H4 (cell line): Measurements from ENCODE around the gene CTSW. TPM values are rescaled to one million over a fixed set of nuclear protein-coding genes. Genes with fewer than 3 reads are reported as not detected.

ENCODE experiments used
- DNase-seq: peaks from one replicate; pipeline ENCODE4 v3.0.0-alpha.2; 2015; ENCODE audit warnings: low spot score
- total RNA-seq: library from RNA; depleted of rRNA; stranded (reverse); fragments of >200 nt; shearing (Covaris generic); gene quantifications from 2 replicates; pipeline ENCODE4 v1.2.3, GENCODE V29; 2014

Gene CTSW
- total RNA-seq, 1 experiment from 2014 or later, result not detected

DNA sequence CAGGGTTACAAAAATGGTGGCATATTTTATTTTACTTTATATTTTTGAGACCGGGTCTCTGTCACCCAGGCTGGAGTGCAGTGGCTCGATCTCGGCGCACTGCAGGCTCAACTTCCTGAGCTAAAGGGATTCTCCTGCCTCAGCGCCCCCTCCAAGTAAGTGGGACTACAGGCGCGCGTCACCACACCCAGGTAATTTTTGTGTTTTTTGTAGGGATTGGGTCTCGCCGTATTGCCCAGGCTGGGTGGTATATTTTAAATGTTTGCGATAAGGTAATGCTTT, 21.2 kb downstream of the CTSW start:
- DNase-seq, result no peak

GRCh38 chr11:65903068-65903481, 23.4 kb downstream of the CTSW start:
- DNase-seq, result peak; percentile 90

GRCh38 chr11:65903715-65904114, 24.1 kb downstream of the CTSW start:
- DNase-seq, result no peak

DNA sequence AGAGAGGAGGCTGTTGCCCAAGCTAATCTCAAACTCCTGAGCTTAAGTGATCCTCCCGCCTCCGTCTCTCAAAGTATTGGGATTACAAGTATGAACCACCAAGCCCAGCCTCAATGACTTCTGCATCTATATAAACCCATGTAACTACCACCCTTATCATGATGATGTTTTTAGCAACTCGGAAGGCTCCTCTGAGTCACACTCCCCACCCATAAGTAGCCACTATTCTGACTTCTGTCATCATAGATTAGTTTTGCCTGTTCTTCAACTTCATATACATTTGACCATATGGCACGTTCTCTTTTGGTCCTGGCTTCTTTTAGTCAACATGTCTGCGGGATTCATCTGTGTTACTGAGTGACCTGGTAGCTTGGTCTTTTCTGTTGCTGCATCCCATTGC, 27.0 kb downstream of the CTSW start:
- DNase-seq, result no peak

DNA sequence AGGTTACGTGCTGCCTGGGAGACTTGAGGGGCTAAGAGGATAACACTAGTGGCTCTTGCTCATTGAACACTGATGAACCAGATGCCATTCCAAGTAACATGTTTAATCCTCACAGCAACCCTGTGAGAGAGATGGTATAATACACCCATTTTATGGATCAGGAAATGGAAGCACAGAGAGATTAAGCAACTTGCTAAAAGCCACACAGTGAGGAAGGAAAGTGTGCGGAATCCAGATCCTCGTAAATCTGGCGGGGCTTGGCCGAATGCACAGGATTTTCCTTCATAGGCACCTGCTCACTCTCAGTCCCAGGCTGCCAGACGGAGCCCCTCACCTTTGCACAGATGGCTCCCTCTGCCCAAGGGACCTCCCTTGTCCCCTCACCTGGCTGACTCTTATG, 28.2 kb downstream of the CTSW start:
- DNase-seq, result no peak

DNA sequence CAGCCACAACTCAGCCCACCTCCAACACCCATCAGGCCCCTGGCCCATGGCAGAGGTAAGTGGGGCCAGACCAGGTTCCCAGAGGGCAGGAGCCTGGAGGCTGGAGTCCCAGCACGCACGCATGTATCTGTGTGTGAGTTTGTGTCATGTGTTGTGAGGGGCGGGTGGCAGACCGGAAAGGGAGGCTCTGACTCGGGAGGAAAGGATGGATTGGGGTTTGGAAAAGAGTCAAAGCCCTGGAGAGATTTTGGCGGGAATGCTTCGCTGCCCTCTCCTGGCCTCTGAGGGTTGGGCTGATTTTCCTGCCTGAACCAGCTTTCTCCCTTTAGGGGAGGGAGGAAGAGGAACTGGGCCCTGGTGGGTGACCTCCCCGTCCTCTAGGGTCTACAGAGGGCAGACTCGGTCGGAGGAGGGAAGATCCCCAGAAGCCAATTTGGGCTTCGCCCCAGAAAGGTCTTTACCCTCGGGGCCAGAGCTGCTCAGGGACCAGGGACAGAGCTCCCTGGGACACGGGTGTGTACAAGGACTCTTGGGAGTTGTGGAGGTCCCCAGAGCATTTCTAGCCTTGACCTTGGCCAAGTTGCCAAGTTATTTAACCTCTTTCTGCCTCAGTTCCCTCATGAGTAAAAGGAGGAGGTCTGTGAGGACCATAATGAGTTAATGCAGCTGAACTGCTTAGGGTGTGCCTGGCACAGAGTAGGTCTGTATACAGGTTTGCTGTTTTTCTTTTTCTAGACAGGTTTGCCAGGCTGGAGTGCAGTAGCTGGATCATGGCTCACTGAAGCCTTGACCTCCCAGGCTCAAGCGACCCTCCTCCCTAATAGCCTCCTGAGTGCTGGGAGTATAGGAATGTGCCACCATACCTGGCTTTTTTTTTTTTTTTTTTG, 32.3 kb downstream of the CTSW start:
- DNase-seq, result peak; percentile 91

DNA sequence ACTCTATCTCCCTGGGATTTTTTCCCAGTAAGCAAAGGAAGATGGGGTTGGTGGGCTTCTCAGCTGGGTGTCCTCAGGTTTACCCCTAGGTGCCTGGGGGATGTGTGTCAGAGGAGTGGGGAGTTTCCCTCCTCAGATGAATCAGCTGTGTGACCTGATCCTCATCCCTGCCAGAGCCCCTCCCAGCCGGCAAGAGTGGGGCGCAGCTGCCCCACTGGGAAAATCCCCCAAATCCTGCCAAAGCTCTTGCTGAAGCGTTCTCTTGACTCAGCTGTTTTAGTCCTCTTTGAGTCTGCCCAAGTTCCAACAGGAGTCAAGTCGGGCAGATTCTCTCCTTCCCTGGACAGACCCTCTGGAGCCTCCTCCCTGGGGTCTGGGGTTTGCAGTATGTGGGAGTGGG, 33.2 kb downstream of the CTSW start:
- DNase-seq, result no peak

GRCh38 chr11:65915101-65915820, 35.6 kb downstream of the CTSW start:
- no peak for DNase-seq

DNA sequence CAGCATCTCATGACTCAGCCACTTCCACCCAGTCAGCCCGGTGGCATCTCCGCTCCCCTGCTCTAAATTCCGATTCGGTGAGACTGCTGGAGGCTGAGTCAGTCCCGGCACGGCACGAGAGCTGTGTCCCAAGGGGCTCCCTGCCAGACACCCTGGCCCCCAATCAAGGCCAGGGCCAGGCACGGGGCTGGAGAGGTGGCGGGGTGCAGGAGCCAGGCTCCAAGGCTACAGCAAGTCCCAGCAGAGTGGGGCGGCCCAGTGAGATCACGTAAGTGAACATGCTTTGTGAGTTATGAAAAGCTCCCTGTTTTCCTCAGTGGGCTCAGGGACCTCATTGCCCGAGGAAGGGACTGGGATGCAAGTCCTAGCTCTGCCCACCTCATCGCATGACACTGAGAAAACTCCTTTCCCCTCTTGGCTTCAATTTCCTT, 36.2 kb downstream of the CTSW start:
- DNase-seq, result peak; percentile 96

DNA sequence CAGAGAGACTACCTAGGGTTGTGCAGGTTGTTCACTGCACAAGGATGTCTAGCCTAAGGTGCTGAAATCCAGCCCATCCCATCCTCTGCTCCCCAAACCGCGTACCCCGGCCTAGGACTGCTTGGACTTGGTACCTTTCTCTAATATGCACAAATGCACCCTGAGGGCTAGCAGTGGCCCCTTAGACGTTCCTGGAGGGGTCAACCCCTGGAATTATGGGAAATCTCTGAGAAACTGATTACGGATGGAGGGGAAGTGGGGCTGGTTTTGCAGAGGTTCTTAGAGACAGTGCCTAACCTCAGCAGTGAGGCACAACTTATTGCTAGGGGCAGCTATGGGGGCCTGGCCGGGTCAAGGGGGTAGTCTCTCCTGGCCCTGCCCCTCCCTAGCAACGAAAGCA, 36.8 kb downstream of the CTSW start:
- no peak for DNase-seq

GRCh38 chr11:65917077-65917433, 37.4 kb downstream of the CTSW start:
- DNase-seq, result no peak

GRCh38 chr11:65917434-65918210, 38.0 kb downstream of the CTSW start:
- DNase-seq, result no peak

DNA sequence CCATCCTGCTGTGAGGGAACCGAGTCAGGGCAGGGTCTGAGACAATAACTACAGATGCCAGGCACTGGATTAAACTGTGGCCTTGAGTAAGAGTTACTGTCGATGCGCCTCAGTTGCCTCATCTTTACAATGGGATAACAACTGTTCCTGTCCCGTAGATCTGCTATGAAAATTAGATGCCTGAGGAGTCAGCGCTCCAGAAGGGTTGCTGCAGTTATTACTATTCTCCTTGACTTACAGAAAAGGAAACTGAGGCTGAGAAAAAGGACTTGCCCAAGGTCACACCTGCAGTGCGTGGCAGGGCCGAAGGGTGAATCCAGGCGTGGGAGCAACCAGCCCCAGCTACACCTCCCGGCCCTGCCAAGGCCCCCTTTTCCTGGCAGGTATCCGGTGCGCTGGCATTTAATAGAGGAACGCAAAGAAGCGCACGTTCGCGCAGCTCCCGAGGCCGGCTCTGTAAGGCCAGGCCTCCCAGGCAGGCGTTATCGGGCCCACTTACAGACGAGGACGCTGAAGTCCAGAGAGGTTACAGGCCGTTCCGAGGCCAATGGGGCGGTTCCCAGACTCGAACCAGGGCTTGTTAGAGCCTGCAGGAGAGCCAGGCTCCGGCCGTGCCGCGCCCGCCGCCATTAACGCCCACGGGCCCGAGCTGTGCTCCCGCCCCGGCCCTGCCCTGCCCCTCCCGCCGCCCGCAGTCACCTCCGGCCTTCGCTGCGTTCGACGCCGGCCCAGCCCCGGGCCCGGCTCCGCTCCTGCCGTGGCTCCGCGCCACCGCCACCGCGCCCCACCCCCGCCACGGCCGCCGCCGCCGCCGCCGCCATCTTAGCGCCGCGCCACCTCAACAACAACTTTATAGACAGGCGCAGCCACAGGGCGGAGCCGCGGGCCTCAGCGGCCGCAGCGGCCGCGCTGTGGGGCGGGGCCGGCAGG, 38.8 kb downstream of the CTSW start, which contains the start of gene C11orf68:
Gene C11orf68, minus strand, starts transcription at position 852 of the 930 bp plus-strand sequence. Its CDS starts 31 bp downstream, at position 821.
- no peak for DNase-seq

DNA sequence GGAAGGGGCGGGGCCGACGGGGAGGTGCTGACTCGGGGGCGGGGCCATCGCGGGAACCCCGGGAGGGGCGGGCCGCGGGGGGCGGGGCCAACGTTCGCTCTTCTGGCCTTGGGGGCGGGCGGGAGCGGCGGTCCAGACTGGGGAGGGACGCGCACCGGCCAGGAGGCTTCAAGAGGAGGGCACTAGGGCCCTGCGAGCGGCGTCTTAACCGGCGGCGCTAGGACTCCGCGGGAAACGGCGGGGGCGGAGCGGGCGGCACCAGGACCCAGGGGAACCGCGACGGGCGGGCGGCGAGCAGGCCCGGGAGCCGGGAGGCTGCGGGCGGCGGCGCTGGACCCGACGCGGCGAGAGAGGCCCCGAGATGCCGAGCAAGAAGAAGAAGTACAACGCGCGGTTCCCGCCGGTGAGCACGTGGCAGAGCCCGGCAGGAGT, 39.5 kb downstream of the CTSW start, which contains the start of gene DRAP1:
Gene DRAP1, plus strand, starts transcription at position 286 of the 432 bp plus-strand sequence. Its CDS starts 76 bp downstream, at position 362.
- peak; percentile 95 for DNase-seq

DNA sequence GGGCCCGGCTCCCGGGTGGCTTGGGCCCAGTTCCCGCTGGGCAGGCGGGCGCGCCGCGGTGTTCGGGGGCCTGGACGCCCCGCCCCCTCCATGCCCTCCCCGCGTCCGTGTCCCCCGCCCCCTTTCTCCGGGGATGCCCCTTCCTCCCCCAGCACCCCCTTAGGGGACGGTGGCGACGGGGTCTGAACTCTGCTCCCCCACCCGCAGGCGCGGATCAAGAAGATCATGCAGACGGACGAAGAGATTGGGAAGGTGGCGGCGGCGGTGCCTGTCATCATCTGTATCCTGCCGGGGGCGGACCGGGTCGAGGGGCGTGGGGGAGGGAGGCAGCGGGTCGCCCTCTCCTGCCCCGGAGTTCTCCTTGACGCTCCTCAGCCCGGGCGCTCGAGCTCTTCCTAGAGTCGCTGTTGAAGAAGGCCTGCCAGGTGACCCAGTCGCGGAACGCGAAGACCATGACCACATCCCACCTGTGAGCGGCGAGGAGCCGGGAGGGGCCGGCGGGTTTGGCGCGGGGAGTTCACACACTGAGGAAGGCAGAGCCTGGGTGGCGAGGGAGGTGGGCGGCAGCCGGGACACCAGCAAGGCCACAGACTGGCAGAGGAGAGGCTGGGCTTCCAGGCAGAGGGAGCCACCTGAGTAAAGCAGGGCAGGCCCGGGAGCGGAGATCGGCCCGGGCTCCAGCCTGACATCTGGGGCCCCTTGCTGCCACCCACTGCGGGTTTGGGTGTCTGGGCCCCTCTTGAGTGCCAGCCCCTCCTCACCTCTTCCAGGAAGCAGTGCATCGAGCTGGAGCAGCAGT, 40.1 kb downstream of the CTSW start:
- DNase-seq, result no peak

GRCh38 chr11:65920372-65920802, 40.8 kb downstream of the CTSW start:
- DNase-seq, result no peak

DNA sequence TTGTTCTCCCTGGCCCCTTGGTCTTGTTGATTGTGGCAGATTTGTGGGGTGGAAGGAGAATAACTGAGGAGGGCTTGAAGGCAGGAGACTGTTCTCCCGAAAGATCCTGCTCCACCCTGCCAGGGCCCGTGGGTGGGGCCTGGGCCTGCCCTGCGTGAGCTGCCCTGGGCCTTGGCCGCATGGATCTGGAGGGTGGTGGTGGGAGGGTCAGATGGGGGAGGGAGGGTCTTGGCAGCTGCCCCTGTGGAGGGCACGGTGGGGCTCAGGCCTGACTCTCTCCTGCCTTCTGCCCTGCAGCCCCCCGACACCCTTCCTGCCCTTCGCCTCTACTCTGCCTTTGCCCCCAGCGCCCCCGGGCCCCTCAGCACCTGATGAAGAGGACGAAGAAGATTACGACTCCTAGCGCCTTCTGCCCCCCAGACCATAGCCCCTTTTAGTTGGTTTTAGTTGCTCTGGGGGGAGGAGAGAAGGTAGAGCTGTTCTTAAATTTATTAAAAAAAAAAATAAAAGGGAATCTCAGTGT, 41.5 kb downstream of the CTSW start:
- DNase-seq, result no peak

DNA sequence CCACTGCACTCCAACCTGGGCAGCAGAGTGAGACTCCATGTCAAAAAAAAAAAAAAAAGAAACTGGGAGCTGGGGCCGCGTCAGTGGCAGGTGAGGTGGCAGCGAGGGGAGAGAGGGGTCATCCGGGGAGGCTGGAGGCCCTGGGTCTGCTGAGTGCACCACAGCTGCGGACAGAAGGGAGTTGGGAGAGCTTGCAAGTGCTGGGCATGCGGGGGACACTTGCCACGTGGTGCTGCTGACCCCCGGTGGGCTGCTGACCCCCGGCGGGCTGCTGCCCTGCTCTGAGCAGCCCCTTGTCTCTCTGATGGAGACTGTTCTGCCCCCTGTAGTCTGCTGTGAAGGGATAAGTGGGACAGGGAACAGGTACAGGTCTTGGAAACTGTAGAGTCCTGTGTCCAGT, 42.2 kb downstream of the CTSW start:
- no peak for DNase-seq

- no peak for DNase-seq
Measured at GRCh38 chr11:65922565-65922964, 42.9 kb downstream of the CTSW start.

DNA sequence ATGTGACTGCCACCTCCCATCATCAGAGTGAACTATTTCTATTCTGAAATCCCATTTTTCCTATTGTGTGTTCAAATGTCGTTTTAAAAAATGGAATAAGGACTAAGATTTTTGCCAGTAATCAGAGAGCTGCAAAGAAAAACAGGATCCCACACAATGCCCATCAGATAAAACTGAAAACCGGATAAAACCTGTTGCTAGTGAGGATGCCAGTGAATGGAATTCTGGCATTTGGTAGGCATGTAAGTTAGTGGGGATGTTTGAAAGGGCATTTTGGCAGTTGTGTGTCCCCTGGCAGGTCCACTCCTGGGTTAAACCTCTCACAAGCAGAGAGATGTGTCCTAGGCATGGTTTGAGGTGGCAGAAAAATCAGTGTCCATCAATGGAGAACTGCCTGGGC, 45.8 kb downstream of the CTSW start:
- no peak for DNase-seq
